Measurements from ENCODE around the gene ASTE1.

GRCh38 chr3:131031660-131032059 is 5.0 kb upstream of the ASTE1 start:
- TF ChIP-seq CTCF (conservative IDR thresholded peaks at IDR 0.05; ENCODE audit: low read length) (no peak), EZH2phosphoT487 (IDR thresholded peaks at IDR 0.05; ENCODE audit: borderline replicate concordance) (no peak)
